Right lobe of liver (tissue), 4 donors: ENCODE measurements around the gene MAML2.

Source experiments
- POLR2A ChIP-seq: fragments of 450-650 bp; IDR thresholded peaks from one replicate; pipeline ENCODE4 v1.6.1; 2017; ENCODE audit warnings: antibody characterized with exemption, mild to moderate bottlenecking
- TF ChIP-seq, protein P1 (sequence below), 4 donors: fragments of 200-600 bp in 3 of 4; fragments of 450-650 bp in 1 of 4; IDR thresholded peaks; one replicate each; pipeline versions ENCODE4 v1.5.1 to v1.8.0; 2016 to 2022; ENCODE audit warnings: antibody characterized with exemption in 4 of 4, mild to moderate bottlenecking in 2 of 4
- donor health status: DM: no; HTN: no; CAD: no.
- donor health status: DM: no; HTN: no; CAD: no.
- donor health status: DM: no; HTN: yes; CAD: no.

DNA sequence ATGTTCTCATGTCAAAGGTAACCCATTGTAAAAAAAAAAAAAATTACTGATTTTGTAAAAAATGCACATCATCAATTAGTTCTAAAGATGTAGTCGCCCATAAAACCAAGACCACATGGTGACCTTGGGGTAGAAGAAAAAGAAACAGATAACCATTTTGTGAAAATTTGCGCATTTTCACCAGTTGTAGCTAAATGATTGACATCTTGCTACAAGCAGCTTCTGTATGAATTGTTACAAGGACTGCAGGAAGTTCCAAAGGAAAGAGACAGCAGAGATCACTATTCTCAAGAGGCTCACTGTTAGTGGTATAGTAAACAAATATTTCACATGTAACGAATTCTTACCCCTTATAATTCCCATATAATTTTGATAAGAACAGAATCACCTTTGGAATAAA is 48.7 kb downstream of the MAML2 start:
- TF ChIP-seq, protein P1, sequence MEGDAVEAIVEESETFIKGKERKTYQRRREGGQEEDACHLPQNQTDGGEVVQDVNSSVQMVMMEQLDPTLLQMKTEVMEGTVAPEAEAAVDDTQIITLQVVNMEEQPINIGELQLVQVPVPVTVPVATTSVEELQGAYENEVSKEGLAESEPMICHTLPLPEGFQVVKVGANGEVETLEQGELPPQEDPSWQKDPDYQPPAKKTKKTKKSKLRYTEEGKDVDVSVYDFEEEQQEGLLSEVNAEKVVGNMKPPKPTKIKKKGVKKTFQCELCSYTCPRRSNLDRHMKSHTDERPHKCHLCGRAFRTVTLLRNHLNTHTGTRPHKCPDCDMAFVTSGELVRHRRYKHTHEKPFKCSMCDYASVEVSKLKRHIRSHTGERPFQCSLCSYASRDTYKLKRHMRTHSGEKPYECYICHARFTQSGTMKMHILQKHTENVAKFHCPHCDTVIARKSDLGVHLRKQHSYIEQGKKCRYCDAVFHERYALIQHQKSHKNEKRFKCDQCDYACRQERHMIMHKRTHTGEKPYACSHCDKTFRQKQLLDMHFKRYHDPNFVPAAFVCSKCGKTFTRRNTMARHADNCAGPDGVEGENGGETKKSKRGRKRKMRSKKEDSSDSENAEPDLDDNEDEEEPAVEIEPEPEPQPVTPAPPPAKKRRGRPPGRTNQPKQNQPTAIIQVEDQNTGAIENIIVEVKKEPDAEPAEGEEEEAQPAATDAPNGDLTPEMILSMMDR (IDR thresholded peaks at IDR 0.05), result no peak
- no peak for TF ChIP-seq POLR2A
